CD4-positive, alpha-beta T cell (primary cell): Measurements from ENCODE around the gene RFPL2. TPM values are rescaled to one million over a fixed set of nuclear protein-coding genes. Genes with fewer than 3 reads are reported as not detected.
"Not testable (repeated sequence)": the region's sequence is repeated elsewhere in the genome, so short reads cannot be mapped to it uniquely, and the experiment has no call there.

Experiments
- ATAC-seq: fragments of 200-7000 bp; cut with Tn5 transposase; one replicate; pipeline ENCODE4 v1.10.0; 2022; ENCODE audit warnings: mild to moderate bottlenecking; ENCODE audit not compliant: poor library complexity
- CTCF ChIA-PET: fragments of 350-600 bp; sonication (Branson Sonifier 250); formaldehyde crosslinking; loops from one replicate; lab custom pipeline; 2021; ENCODE audit warnings: antibody characterized with exemption, inconsistent platforms; lab: Charles Lee
- POLR2A ChIA-PET: fragments of 350-600 bp; sonication (Branson Sonifier 250); formaldehyde crosslinking; loops from one replicate; lab custom pipeline; 2021; ENCODE audit warnings: antibody characterized with exemption, inconsistent platforms; lab: Charles Lee
- DNase-seq, 14 experiments: peaks; one replicate each; pipeline ENCODE4 v3.0.0-alpha.2; 2013 to 2020; ENCODE audit warnings: mixed read lengths in 2 of 14
- H3K27ac ChIP-seq, 2 donors: one replicate each; pipeline versions ENCODE4 v1.5.1 to v1.7.0; 2013; ENCODE audit warnings: low read length in 2 of 2, low read depth in 1 of 2, mild to moderate bottlenecking in 1 of 2
- H3K27me3 ChIP-seq, 2 experiments: 1 replicate in 1 of 2; 2 replicates in 1 of 2; pipeline versions ENCODE4 v1.6.1 to v1.7.0; 2013; ENCODE audit warnings: low read length in 2 of 2, control low read depth in 1 of 2, mild to moderate bottlenecking in 1 of 2, moderate library complexity in 1 of 2; ENCODE audit not compliant: insufficient read depth in 2 of 2, control insufficient read depth in 1 of 2
- H3K36me3 ChIP-seq: one replicate; pipeline ENCODE4 v1.6.1; 2013; ENCODE audit warnings: low read length, control low read depth; ENCODE audit not compliant: insufficient read depth
- H3K4me1 ChIP-seq: one replicate; pipeline ENCODE4 v1.6.1; 2013; ENCODE audit warnings: low read length, control low read depth; ENCODE audit not compliant: insufficient read depth
- H3K4me3 ChIP-seq: one replicate; pipeline ENCODE4 v1.5.1; 2013; ENCODE audit warnings: mild to moderate bottlenecking, low read length, moderate library complexity
- H3K9me3 ChIP-seq, 2 experiments: 1 replicate in 1 of 2; 2 replicates in 1 of 2; pipeline versions ENCODE4 v1.6.1 to v1.7.0; 2013; ENCODE audit warnings: low read length in 2 of 2, mild to moderate bottlenecking in 2 of 2, control low read depth in 1 of 2, moderate library complexity in 1 of 2; ENCODE audit not compliant: control insufficient read depth in 1 of 2, insufficient read depth in 1 of 2
- H3K27ac Mint-ChIP-seq: one replicate; pipeline ENCODE4 v1.8.0; 2020; ENCODE audit warnings: mixed read lengths
- H3K27me3 Mint-ChIP-seq: one replicate; pipeline ENCODE4 v1.8.0; 2021; ENCODE audit warnings: mixed read lengths
- H3K36me3 Mint-ChIP-seq: one replicate; pipeline ENCODE4 v1.8.0; 2021; ENCODE audit warnings: low read depth, mixed read lengths
- H3K4me1 Mint-ChIP-seq: one replicate; pipeline ENCODE4 v1.8.0; 2021; ENCODE audit warnings: low read depth, mixed read lengths
- H3K4me3 Mint-ChIP-seq: one replicate; pipeline ENCODE4 v1.8.0; 2020; ENCODE audit warnings: mild to moderate bottlenecking, mixed read lengths
- H3K9me3 Mint-ChIP-seq: one replicate; pipeline ENCODE4 v1.8.0; 2020; ENCODE audit warnings: mixed read lengths
- intact Hi-C, 2 experiments: fragments of 100-400 bp; cut with DNase I in 1 of 2; cut with micrococcal nuclease in 1 of 2; formaldehyde crosslinking; loops; one replicate each; pipeline versions ENCODE4 v1.15.1 to v1.9.0; 2023 to 2025; cut with DNase I, micrococcal nuclease
- total RNA-seq, 174 experiments: library from RNA in 2 of 174; stranded (reverse) in 2 of 174; gene quantifications; one replicate each; pipeline ENCODE4 v1.2.3 and lab custom pipeline; 2021 to 2026
- TF ChIP-seq, protein P1 (sequence below): fragments of 200-600 bp; IDR thresholded peaks from one replicate; pipeline ENCODE4 v1.8.0; 2022; ENCODE audit warnings: antibody characterized with exemption, mild to moderate bottlenecking

RFPL2 gene
- total RNA-seq, 2 experiments from 2014 or later: 0.30 to 0.47 TPM

DNA sequence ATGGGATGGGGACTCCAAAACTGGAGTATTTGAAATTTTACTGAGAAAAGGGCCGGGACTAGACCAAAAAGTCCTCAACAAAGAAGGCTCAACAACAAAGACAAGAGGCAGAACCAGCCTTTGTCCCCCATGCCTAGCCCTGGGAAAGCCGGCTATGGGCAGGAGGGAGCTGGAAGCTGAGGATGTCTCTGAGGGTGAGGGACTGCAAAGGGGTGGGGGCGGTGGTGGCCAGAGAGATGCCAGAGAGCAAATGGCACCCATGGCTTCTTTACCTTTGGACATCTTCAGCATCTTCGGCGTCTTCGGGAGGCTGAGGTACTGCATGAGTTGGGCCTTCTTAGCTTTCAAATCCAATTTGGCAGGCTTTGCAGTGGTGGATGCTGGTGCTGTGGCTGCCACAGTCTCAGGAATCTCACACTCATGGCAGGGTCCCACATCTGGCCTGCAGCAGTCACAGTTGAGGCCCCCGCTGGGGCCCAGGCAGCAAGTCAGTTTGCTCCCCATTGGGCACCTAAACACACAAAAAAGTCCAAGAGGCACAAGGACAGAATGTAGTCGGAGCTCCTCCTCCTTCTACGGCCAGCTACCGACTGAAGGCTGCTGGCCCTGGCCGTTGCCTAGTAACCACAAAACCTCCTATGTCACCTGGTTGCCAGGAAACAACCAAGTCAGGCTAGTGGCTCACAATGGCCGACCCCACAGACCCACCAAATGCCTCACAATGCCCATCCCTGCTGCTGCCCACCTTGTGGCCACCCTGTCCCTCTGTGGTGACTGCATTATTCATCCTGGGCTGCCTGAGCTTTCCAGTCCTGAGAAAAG lies 46.0 kb downstream of the RFPL2 start, which contains the start of gene C22orf42:
TSS of gene C22orf42 (minus strand) at position 592 of the 822 bp plus-strand sequence. CDS start at position 504, 88 bp downstream.
- Histone ChIP-seq H3K9me3 (peaks cover 0 to 5% of the 10 kb centered on the region in 2 experiments), H3K4me3 (no peak within 1 kb of the TSS), H3K27me3 (peaks cover 0 to 5% of the 10 kb centered on the region in 2 experiments), H3K27ac (no peak within 1 kb of the TSS), H3K4me1 (no peaks in the 10 kb centered on the region), H3K36me3 (no peaks in the 10 kb centered on the region)
- no peak within 1 kb of the TSS for H3K27ac Mint-ChIP-seq
- CTCF ChIA-PET: no interaction called here
- ATAC-seq (no peak), DNase-seq (no peak)
- no peaks in the 10 kb centered on the region for H3K4me1 Mint-ChIP-seq
- peaks cover 5% of the 10 kb centered on the region for H3K27me3 Mint-ChIP-seq
- no peaks in the 10 kb centered on the region for H3K36me3 Mint-ChIP-seq
- no peaks in the 10 kb centered on the region for H3K9me3 Mint-ChIP-seq
- POLR2A ChIA-PET: no interaction called here
- TF ChIP-seq, protein P1, sequence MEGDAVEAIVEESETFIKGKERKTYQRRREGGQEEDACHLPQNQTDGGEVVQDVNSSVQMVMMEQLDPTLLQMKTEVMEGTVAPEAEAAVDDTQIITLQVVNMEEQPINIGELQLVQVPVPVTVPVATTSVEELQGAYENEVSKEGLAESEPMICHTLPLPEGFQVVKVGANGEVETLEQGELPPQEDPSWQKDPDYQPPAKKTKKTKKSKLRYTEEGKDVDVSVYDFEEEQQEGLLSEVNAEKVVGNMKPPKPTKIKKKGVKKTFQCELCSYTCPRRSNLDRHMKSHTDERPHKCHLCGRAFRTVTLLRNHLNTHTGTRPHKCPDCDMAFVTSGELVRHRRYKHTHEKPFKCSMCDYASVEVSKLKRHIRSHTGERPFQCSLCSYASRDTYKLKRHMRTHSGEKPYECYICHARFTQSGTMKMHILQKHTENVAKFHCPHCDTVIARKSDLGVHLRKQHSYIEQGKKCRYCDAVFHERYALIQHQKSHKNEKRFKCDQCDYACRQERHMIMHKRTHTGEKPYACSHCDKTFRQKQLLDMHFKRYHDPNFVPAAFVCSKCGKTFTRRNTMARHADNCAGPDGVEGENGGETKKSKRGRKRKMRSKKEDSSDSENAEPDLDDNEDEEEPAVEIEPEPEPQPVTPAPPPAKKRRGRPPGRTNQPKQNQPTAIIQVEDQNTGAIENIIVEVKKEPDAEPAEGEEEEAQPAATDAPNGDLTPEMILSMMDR: no peak
- intact Hi-C loops: loop anchor here in 1 of 2 experiments (5.0 kb wide), 1 partner anchor 52 kb away; no protein-coding TSS in a partner anchor
- H3K4me3 Mint-ChIP-seq: no peak within 1 kb of the TSS

DNA sequence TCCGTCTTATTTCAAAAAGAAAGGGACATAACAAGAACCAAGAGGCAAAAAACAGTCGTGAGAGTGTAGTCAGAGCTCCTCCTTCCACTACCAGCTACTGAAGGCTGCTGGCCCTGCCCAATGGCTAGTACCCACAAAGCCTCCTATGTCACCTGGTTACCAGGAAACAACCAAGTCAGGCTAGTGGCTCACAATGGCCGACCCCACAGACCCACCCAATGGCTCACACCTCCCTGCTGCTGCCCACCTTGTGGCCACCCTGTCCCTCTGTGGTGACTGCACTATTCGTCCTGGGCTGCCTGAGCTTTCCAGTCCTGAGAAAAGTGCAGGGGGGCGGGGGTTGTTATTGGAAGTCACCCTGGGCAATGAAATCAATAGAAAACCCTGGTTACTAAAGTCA lies 47.2 kb downstream of the RFPL2 start:
- H3K27me3 Mint-ChIP-seq, DNase-seq, H3K36me3 Mint-ChIP-seq, H3K27ac Mint-ChIP-seq, H3K4me3 Mint-ChIP-seq, ATAC-seq, POLR2A ChIA-PET, H3K9me3 Mint-ChIP-seq, H3K27me3 ChIP-seq, H3K27ac ChIP-seq, H3K36me3 ChIP-seq, CTCF ChIA-PET, H3K4me1 ChIP-seq, H3K9me3 ChIP-seq, H3K4me1 Mint-ChIP-seq, H3K4me3 ChIP-seq: not testable (repeated sequence)
- intact Hi-C loops: loop anchor here in 1 of 2 experiments (5.0 kb wide), 1 partner anchor 50 kb away; no protein-coding TSS in a partner anchor

DNA sequence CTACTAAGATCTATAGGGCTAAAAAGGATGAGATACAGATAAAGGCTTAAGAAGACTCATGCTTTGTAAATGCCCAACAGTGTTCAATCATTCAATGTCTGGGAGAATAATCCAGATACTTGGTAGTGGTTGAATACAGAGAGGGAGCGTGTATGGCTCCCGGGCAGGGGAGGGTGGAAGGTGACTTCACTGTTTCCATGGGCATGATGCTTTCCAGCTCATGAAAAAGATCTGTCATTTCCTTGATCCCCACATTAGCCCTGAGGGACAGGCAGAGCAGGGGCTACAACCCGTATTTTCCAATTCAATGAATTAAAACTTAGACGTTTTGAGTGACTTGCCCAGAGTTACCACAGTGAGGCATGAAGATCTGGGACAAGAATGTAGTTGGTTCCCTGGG lies 50.1 kb downstream of the RFPL2 start:
- H3K4me1 Mint-ChIP-seq, H3K4me3 Mint-ChIP-seq, H3K36me3 ChIP-seq, CTCF ChIA-PET, H3K4me3 ChIP-seq, ATAC-seq, H3K27me3 Mint-ChIP-seq, H3K9me3 Mint-ChIP-seq, H3K4me1 ChIP-seq, H3K9me3 ChIP-seq, DNase-seq, H3K27ac Mint-ChIP-seq, H3K36me3 Mint-ChIP-seq, H3K27me3 ChIP-seq, POLR2A ChIA-PET, H3K27ac ChIP-seq: not testable (repeated sequence)
- intact Hi-C loops: loop anchor here in 1 of 2 experiments (5.0 kb wide), 1 partner anchor 47 kb away; no protein-coding TSS in a partner anchor

DNA sequence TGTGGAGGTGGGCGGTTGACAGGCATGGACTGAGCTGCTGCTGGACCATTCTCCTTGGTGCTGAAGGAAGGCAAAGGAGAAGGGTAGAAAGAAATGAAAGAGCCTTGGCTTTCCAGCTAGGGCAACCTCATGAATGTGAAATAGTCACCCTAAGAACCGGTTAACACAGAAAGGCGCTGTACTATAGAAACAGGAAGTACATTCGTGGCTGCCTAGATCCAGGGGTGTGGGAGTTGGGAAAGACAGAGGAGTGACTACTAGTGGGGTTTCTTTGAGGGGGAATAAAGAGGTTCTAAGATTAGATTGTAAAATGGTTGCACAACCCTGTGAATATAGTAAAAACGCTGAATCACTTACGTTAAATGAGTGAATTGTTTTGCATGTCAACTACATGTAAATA lies 53.2 kb downstream of the RFPL2 start:
- H3K4me1 Mint-ChIP-seq, H3K4me3 ChIP-seq, CTCF ChIA-PET, H3K4me3 Mint-ChIP-seq, DNase-seq, H3K27ac Mint-ChIP-seq, intact Hi-C loops, H3K9me3 ChIP-seq, H3K36me3 Mint-ChIP-seq, POLR2A ChIA-PET, H3K27me3 Mint-ChIP-seq, H3K27ac ChIP-seq, H3K4me1 ChIP-seq, H3K9me3 Mint-ChIP-seq, H3K36me3 ChIP-seq, H3K27me3 ChIP-seq, ATAC-seq: not testable (repeated sequence)

DNA sequence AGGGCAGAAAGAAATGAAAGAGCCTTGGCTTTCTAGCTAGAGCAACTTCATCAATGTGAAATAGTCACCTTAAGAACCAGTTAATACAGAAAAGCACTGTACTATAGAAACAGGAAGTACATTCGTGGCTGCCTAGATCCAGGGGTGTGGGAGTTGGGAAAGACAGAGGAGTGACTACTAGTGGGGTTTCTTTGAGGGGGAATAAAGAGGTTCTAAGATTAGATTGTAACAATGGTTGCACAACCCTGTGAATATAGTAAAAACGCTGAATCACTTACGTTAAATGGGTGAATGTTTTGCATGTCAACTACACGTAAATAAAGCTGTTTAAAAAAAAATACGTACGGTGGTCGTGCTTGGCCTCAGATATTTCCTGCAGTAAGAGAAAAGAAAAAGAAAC lies 54.2 kb downstream of the RFPL2 start:
- H3K4me3 ChIP-seq, H3K27me3 Mint-ChIP-seq, H3K27me3 ChIP-seq, H3K9me3 Mint-ChIP-seq, CTCF ChIA-PET, H3K27ac Mint-ChIP-seq, ATAC-seq, H3K4me1 Mint-ChIP-seq, H3K36me3 Mint-ChIP-seq, H3K36me3 ChIP-seq, H3K27ac ChIP-seq, POLR2A ChIA-PET, H3K9me3 ChIP-seq, H3K4me1 ChIP-seq, DNase-seq, H3K4me3 Mint-ChIP-seq, intact Hi-C loops: not testable (repeated sequence)

DNA sequence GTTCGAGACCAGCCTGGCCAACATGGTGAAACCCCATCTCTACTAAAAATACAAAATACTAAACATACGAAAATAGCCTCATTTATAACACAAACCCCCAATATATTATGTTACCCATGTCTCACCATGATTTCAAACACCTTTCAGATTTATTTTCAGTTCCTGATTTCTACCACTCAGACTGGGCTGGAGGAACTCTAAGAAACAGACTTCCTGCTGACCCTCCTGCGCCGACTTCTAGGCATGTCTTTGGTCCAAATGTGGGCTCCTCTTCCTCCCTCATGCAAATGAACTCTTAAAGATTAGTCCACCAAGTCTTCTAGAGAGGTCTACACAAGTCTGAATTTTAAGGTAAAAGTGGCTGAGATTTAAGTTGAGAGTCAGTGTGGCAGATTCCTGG lies 56.5 kb downstream of the RFPL2 start:
- CTCF ChIA-PET, H3K27me3 ChIP-seq, intact Hi-C loops, H3K36me3 Mint-ChIP-seq, ATAC-seq, H3K4me3 ChIP-seq, H3K9me3 ChIP-seq, DNase-seq, H3K27ac ChIP-seq, POLR2A ChIA-PET, H3K27ac Mint-ChIP-seq, H3K4me3 Mint-ChIP-seq, H3K27me3 Mint-ChIP-seq, H3K9me3 Mint-ChIP-seq, H3K36me3 ChIP-seq: not testable (repeated sequence)
- H3K4me1 ChIP-seq: peaks cover 20% of the 10 kb centered on the region
- peaks cover 24% of the 10 kb centered on the region for H3K4me1 Mint-ChIP-seq
